A549 (cell line): ENCODE data around the gene HPCAL1. TPM values are rescaled to one million over a fixed set of nuclear protein-coding genes. Genes with fewer than 3 reads are reported as not detected.

Experiments used
- ATAC-seq, 2 experiments: fragments of 200-7000 bp in 1 of 2; fragments of >200 bp in 1 of 2; cut with Nextera tagmentation in 1 of 2; cut with Tn5 transposase in 1 of 2; 3 replicates each; pipeline versions ENCODE4 v1.8.0 to v1.9.1; 2018 to 2020; ENCODE audit warnings: mild to moderate bottlenecking in 1 of 2, moderate library complexity in 1 of 2
- CTCF ChIA-PET: fragments of 300-600 bp; sonication (Branson Sonifier 250); formaldehyde crosslinking; extraction: SDS; loops from one replicate; lab custom pipeline; 2021; ENCODE audit warnings: antibody characterized with exemption, inconsistent platforms; lab: Yijun Ruan, JAX
- POLR2A ChIA-PET: fragments of 350-600 bp; formaldehyde crosslinking; extraction: SDS; loops from one replicate; lab custom pipeline; 2021; ENCODE audit warnings: antibody characterized with exemption, inconsistent platforms; lab: Yijun Ruan, JAX
- DNase-seq, 2 experiments: peaks; one replicate each; pipeline versions ENCODE4 v3.0.0 to v3.0.0-alpha.2; 2011 to 2016; ENCODE audit warnings: low read depth in 1 of 2, low spot score in 1 of 2
- FAIRE-seq: peaks from 2 replicates; lab custom pipeline; 2011; peaks lifted over from hg19 to GRCh38; lab: Jason Lieb, UNC
- H3K27ac ChIP-seq, 2 experiments: fragments of >200 bp; sonication (Bioruptor Twin); formaldehyde crosslinking; 3 replicates each; pipeline ENCODE4 v1.5.1; 2016 to 2017
- H3K4me1 ChIP-seq: fragments of >200 bp; sonication (Bioruptor Twin); formaldehyde crosslinking; 3 replicates; pipeline ENCODE4 v1.6.1; 2016
- H3K4me2 ChIP-seq: fragments of >200 bp; sonication (Bioruptor Twin); formaldehyde crosslinking; 3 replicates; pipeline ENCODE4 v1.6.1; 2016
- H3K4me3 ChIP-seq: fragments of >200 bp; sonication (Bioruptor Twin); formaldehyde crosslinking; 3 replicates; pipeline ENCODE4 v1.5.1; 2016
- H3K9me3 ChIP-seq: fragments of >200 bp; sonication (Bioruptor Twin); formaldehyde crosslinking; 3 replicates; pipeline ENCODE4 v1.6.1; 2016
- HEYL ChIP-seq: fragments of 250-450 bp; sonication (Bioruptor Pico); IDR thresholded peaks from 2 replicates; pipeline ENCODE4 v1.8.0; 2021; ENCODE audit warnings: mild to moderate bottlenecking, moderate library complexity
- POLR2AphosphoS2 ChIP-seq: conservative IDR thresholded peaks from 2 replicates; pipeline ENCODE4 v1.6.1; 2012; ENCODE audit warnings: low read length, improper control_type of control experiment, inconsistent platforms
- WGBS: methylation state at CpG from one replicate; pipeline ENCODE4 v1.1.6; 2017; ENCODE audit errors: missing lambda C conversion rate; 5-methylcytosine and 5-hydroxymethylcytosine counted together
- polyA plus RNA-seq, 4 experiments: library from polyadenylated mRNA; depleted of rRNA in 3 of 4; stranded (reverse); fragments of >200 nt; fragmentation: RNase III in 1 of 4; extraction: RNeasy Plus Mini Kit Qiagen cat#74134 plus additional on column Dnase treatment in 1 of 4; gene quantifications; 2 replicates in 3 of 4; 3 replicates in 1 of 4; pipeline ENCODE4 v1.2.3, GENCODE V29; 2011 to 2017
- small RNA-seq, 6 experiments: library from RNA; depleted of rRNA; stranded (forward); fragments of <200 nt; gene quantifications; one replicate each; pipeline ENCODE3, GENCODE V24; 2012
- TF ChIP-seq, protein P1 (sequence below): fragments of 250-450 bp; sonication (Bioruptor Pico); IDR thresholded peaks from 2 replicates; pipeline ENCODE4 v1.5.0; 2020; ENCODE audit warnings: low read depth, mild to moderate bottlenecking, moderate library complexity

HPCAL1 gene
- polyA plus RNA-seq, 2 of the 4 experiments (the other 2 are of a cell fraction) = 44.4 to 66.4 TPM

- Histone ChIP-seq H3K4me2 (no peak overlapping the region), H3K27ac (no peak overlapping the region), H3K9me3 (no peaks in the 10 kb centered on the region), H3K4me1 (no peaks in the 10 kb centered on the region), H3K4me3 (no peak overlapping the region)
- 81% methylated on average over 12 of the region's 12 CpGs for WGBS
- CTCF ChIA-PET = no interaction called here
- ATAC-seq = no peak
- DNase-seq = no peak
- TF ChIP-seq, protein P1, sequence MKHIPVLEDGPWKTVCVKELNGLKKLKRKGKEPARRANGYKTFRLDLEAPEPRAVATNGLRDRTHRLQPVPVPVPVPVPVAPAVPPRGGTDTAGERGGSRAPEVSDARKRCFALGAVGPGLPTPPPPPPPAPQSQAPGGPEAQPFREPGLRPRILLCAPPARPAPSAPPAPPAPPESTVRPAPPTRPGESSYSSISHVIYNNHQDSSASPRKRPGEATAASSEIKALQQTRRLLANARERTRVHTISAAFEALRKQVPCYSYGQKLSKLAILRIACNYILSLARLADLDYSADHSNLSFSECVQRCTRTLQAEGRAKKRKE (CRISPR knock-in tag) = no peak
- TF ChIP-seq POLR2AphosphoS2 (no peak), HEYL (CRISPR knock-in tag) (no peak)
- no peak for FAIRE-seq
- POLR2A ChIA-PET = no interaction called here
Observed at GRCh38 chr2:10476723-10477442, 174.2 kb downstream of the HPCAL1 start.

Small RNA genes within 50 kb of the gene (small RNA-seq; reads per million reads assigned to genes)
- gene RF00432 (0 to 2.1 (median 0) reads per million in 6 experiments), gene RN7SL66P (0 reads per million in 6 experiments), gene SNORA80B (4.3 to 152 (median 8.5) reads per million in 6 experiments)

Other genes with a start within 250 kb of the HPCAL1 start
- gene CYS1, start 222.5 kb upstream of the HPCAL1 start, polyA plus RNA-seq (2011; rRNA removed) = 0.53 and 0.68 TPM in 2 replicates
- gene CYS1, start 222.5 kb upstream of the HPCAL1 start, polyA plus RNA-seq (2017; fragmentation: RNase III; extraction: RNeasy Plus Mini Kit Qiagen cat#74134 plus additional on column Dnase treatment) = 0.64 to 1.2 TPM (median 1.1 TPM) in 3 replicates
- 65.1 and 84.4 TPM in 2 replicates for gene RRM2, start 180.2 kb upstream of the HPCAL1 start, polyA plus RNA-seq (2011; rRNA removed)
- 111 to 150 TPM (median 121 TPM) in 3 replicates for gene RRM2, start 180.2 kb upstream of the HPCAL1 start, polyA plus RNA-seq (2017; fragmentation: RNase III; extraction: RNeasy Plus Mini Kit Qiagen cat#74134 plus additional on column Dnase treatment)
- gene ODC1, start 145.4 kb downstream of the HPCAL1 start, polyA plus RNA-seq (2011; rRNA removed) = 198 and 265 TPM in 2 replicates
- gene ODC1, start 145.4 kb downstream of the HPCAL1 start, polyA plus RNA-seq (2017; fragmentation: RNase III; extraction: RNeasy Plus Mini Kit Qiagen cat#74134 plus additional on column Dnase treatment) = 56.3 to 89.5 TPM (median 57.8 TPM) in 3 replicates